HepG2 (cell line): Measurements from ENCODE around the gene ZNF331. TPM values are rescaled to one million over a fixed set of nuclear protein-coding genes. Genes with fewer than 3 reads are reported as not detected.
A peak's percentile ranks its signal among the peaks of the same experiment; 100 is the strongest.

ENCODE experiments used
- ARID5B ChIP-seq: IDR thresholded peaks from 2 replicates; pipeline ENCODE4 v1.4.0; 2020; ENCODE audit warnings: mild to moderate bottlenecking, missing genetic modification reagents
- EP300 ChIP-seq, 3 experiments: sonication (generic) in 1 of 3; formaldehyde crosslinking in 1 of 3; IDR thresholded peaks; 2 replicates each; pipeline versions ENCODE4 v1.5.1 to v1.6.1; 2011 to 2020; ENCODE audit warnings: low read depth in 2 of 3, low read length in 2 of 3, borderline replicate concordance in 1 of 3, improper control_type of control experiment in 1 of 3, mild to moderate bottlenecking in 1 of 3, missing genetic modification reagents in 1 of 3, moderate library complexity in 1 of 3
- HMGA1 ChIP-seq: sonication (generic); formaldehyde crosslinking; conservative IDR thresholded peaks from 2 replicates; pipeline ENCODE4 v1.4.0; 2020; ENCODE audit warnings: missing genetic modification reagents
- NFYC ChIP-seq: IDR thresholded peaks from 2 replicates; pipeline ENCODE4 v1.6.1; 2016; ENCODE audit warnings: missing genetic modification reagents, missing compliant biosample characterization
- SP5 ChIP-seq: IDR thresholded peaks from 2 replicates; pipeline ENCODE4 v1.6.1; 2016; ENCODE audit warnings: low read depth, borderline replicate concordance
- ZBTB38 ChIP-seq: sonication (generic); formaldehyde crosslinking; IDR thresholded peaks from 2 replicates; pipeline ENCODE4 v1.5.1; 2020; ENCODE audit warnings: mild to moderate bottlenecking, missing genetic modification reagents
- ZFP37 ChIP-seq: sonication (generic); formaldehyde crosslinking; IDR thresholded peaks from 2 replicates; pipeline ENCODE4 v1.4.0; 2020; ENCODE audit warnings: missing genetic modification reagents, borderline replicate concordance
- ZFY ChIP-seq: sonication (generic); formaldehyde crosslinking; IDR thresholded peaks from 2 replicates; pipeline ENCODE4 v1.4.0; 2020; ENCODE audit warnings: missing genetic modification reagents
- ZNF263 ChIP-seq: sonication (generic); formaldehyde crosslinking; IDR thresholded peaks from 2 replicates; pipeline ENCODE4 v1.4.0; 2020; ENCODE audit warnings: missing genetic modification reagents
- ZNF574 ChIP-seq: sonication (generic); formaldehyde crosslinking; IDR thresholded peaks from 2 replicates; pipeline ENCODE4 v1.4.0; 2020; ENCODE audit warnings: missing genetic modification reagents
- ZNF644 ChIP-seq: IDR thresholded peaks from 2 replicates; pipeline ENCODE4 v1.6.1; 2016; ENCODE audit warnings: low read depth
- ZNF652 ChIP-seq: IDR thresholded peaks from 2 replicates; pipeline ENCODE4 v1.6.1; 2016; ENCODE audit warnings: low read depth, borderline replicate concordance
- ZNF772 ChIP-seq: sonication (generic); formaldehyde crosslinking; IDR thresholded peaks from 2 replicates; pipeline ENCODE4 v1.5.0; 2020; ENCODE audit warnings: mild to moderate bottlenecking, missing genetic modification reagents
- polyA plus RNA-seq, 8 experiments: library from polyadenylated mRNA; depleted of rRNA in 3 of 8; stranded (reverse) in 7 of 8; unstranded in 1 of 8; fragments of >200 nt; fragmentation: Illumina TruSeq in 4 of 8; extraction: Trizol in 4 of 8; gene quantifications; 2 replicates each; pipeline versions ENCODE4 v1.2.1 to v1.2.3, GENCODE V29; 2011 to 2016; ENCODE audit warnings: low read depth in 4 of 8, missing spikeins in 1 of 8, mixed read lengths in 1 of 8; ENCODE audit not compliant: insufficient read depth in 1 of 8
- total RNA-seq, 5 experiments: library from RNA; depleted of rRNA; stranded (reverse); fragments of >200 nt; fragmentation: Illumina TruSeq; extraction: Trizol; gene quantifications; 2 replicates each; pipeline ENCODE4 v1.2.3, GENCODE V29; 2016; ENCODE audit warnings: low read depth in 1 of 5
- TF ChIP-seq, protein P1 (sequence below): sonication (generic); formaldehyde crosslinking; IDR thresholded peaks from 2 replicates; pipeline ENCODE4 v1.4.0; 2020; ENCODE audit warnings: mild to moderate bottlenecking, missing genetic modification reagents, borderline replicate concordance

ZNF331 gene
- total and polyA plus RNA-seq, 2 of the 13 experiments (the other 11 are each of a cell fraction or from before 2014, with no cell fraction given), result 8.2 to 13.3 TPM

GRCh38 chr19:53621885-53622740 is 84.2 kb downstream of the ZNF331 start (continued):
- TF ChIP-seq, protein P1, sequence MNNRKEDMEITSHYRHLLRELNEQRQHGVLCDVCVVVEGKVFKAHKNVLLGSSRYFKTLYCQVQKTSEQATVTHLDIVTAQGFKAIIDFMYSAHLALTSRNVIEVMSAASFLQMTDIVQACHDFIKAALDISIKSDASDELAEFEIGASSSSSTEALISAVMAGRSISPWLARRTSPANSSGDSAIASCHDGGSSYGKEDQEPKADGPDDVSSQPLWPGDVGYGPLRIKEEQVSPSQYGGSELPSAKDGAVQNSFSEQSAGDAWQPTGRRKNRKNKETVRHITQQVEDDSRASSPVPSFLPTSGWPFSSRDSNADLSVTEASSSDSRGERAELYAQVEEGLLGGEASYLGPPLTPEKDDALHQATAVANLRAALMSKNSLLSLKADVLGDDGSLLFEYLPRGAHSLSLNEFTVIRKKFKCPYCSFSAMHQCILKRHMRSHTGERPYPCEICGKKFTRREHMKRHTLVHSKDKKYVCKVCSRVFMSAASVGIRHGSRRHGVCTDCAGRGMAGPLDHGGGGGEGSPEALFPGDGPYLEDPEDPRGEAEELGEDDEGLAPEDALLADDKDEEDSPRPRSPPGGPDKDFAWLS (CRISPR knock-in tag), result no peak
- TF ChIP-seq ZNF574 (CRISPR knock-in tag) (no peak), ARID5B (CRISPR knock-in tag) (peak; percentile 22; the same call in 1 of the 2 replicates), ZFY (no peak), SP5 (0 out of 2 replicates have a peak, but pooled peaks have one; percentile 6), NFYC (CRISPR knock-in tag) (no peak), ZNF263 (CRISPR knock-in tag) (no peak), ZBTB38 (CRISPR knock-in tag) (0 out of 2 replicates have a peak, but pooled peaks have one; percentile 21), ZFP37 (CRISPR knock-in tag) (no peak), HMGA1 (CRISPR knock-in tag) (no peak), ZNF644 (CRISPR knock-in tag) (no peak), EP300 (IDR thresholded peaks at IDR 0.05; ENCODE audit: low read depth in 2 of 2, low read length in 2 of 2) (0 out of 4 replicates have a peak, but pooled peaks of 1 of the 2 experiments have one; percentile 2), EP300 (CRISPR knock-in tag; IDR thresholded peaks at IDR 0.05; ENCODE audit: borderline replicate concordance) (no peak), ZNF772 (no peak), ZNF652 (peak; percentile 67)
